ENCODE measurements around the gene FBXO22. TPM values are rescaled to one million over a fixed set of nuclear protein-coding genes. Genes with fewer than 3 reads are reported as not detected.

FBXO22 gene
- total RNA-seq, 2 experiments from 2014 or later: 23.5 to 33.6 TPM

DNA sequence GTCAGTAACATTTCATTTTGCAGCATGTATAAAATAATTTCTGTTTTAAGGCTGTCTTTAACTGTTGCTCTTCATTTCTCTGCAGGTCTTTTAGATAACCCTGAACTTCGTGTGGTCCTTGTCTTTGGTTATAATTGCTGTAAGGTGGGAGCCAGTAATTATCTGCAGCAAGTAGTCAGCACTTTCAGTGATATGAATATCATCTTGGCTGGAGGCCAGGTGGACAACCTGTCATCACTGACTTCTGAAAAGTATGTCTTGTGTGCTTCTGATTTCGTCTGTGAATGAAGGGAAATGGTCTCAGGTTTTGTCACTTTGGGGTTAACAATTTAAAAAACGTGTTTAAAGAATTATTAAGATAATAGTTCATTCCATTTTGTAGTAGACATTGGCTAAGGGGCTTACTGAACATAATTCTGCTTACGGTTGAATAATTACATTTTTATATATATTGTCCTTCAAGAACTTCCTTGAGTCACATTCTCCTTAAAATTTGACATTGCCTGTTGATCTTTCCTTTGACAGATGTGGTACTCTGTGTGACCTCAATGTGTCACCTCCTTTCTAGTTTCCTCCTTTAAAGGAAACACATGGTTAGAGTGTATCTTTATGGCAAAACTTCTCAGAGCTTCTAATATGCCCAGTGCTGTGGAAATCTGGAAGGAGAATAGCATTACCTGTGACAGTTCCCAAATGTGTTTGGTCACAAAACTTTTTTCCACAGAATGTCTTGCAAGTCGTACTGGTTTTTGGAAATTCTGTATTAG lies 26.3 kb downstream of the FBXO22 start:
- H3K36me3 ChIP-seq (ENCODE audit: insufficient read depth, low read length): peaks cover 49% of the 10 kb centered on the region
- no peak for DNase-seq (ENCODE audit: low spot score)
- peaks cover 6% of the 10 kb centered on the region for H3K4me1 ChIP-seq (ENCODE audit: insufficient read depth, low read length, poor library complexity, severe bottlenecking)
- H3K4me2 ChIP-seq (ENCODE audit: low read length): no peak overlapping the region
- H2AFZ ChIP-seq (ENCODE audit: low read length): no peak overlapping the region
- TF ChIP-seq EZH2phosphoT487 (IDR thresholded peaks at IDR 0.05; ENCODE audit: borderline replicate concordance, low read depth, low read length): no peak
- TF ChIP-seq, protein P1, sequence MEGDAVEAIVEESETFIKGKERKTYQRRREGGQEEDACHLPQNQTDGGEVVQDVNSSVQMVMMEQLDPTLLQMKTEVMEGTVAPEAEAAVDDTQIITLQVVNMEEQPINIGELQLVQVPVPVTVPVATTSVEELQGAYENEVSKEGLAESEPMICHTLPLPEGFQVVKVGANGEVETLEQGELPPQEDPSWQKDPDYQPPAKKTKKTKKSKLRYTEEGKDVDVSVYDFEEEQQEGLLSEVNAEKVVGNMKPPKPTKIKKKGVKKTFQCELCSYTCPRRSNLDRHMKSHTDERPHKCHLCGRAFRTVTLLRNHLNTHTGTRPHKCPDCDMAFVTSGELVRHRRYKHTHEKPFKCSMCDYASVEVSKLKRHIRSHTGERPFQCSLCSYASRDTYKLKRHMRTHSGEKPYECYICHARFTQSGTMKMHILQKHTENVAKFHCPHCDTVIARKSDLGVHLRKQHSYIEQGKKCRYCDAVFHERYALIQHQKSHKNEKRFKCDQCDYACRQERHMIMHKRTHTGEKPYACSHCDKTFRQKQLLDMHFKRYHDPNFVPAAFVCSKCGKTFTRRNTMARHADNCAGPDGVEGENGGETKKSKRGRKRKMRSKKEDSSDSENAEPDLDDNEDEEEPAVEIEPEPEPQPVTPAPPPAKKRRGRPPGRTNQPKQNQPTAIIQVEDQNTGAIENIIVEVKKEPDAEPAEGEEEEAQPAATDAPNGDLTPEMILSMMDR (conservative IDR thresholded peaks at IDR 0.05; ENCODE audit: low read length): no peak
- no peak overlapping the region for H3K27ac ChIP-seq (ENCODE audit: low read depth, low read length, poor library complexity, severe bottlenecking)
- BruUV-seq (replicated peaks): no TSS peak
- ChIA-PET POLR2A (interaction anchor here (0.6 to 2.0 kb wide), 3 partner anchors 8 to 11 kb away, joined by 3 to 4 read pairs (median 3); no protein-coding TSS in a partner anchor), CTCF (ENCODE audit: unreplicated experiment) (no interaction called here)
- H3K4me3 ChIP-seq (ENCODE audit: low read depth, low read length, poor library complexity, severe bottlenecking): no peak overlapping the region
- H3K9me3 ChIP-seq (ENCODE audit: low read length): no peaks in the 10 kb centered on the region
- no peaks in the 10 kb centered on the region for H3K9me2 ChIP-seq (ENCODE audit: insufficient read depth, low read length)
- no peaks in the 10 kb centered on the region for H3K79me2 ChIP-seq (ENCODE audit: insufficient read depth, low read depth, low read length)
- intact Hi-C loops (cut with micrococcal nuclease; ENCODE audit: unreplicated experiment): loop anchor here (2.0 to 10.0 kb wide), 2 partner anchors 119 to 205 kb away; a partner anchor contains a TSS
- H4K20me1 ChIP-seq (ENCODE audit: insufficient read depth, low read length): no peaks in the 10 kb centered on the region

DNA sequence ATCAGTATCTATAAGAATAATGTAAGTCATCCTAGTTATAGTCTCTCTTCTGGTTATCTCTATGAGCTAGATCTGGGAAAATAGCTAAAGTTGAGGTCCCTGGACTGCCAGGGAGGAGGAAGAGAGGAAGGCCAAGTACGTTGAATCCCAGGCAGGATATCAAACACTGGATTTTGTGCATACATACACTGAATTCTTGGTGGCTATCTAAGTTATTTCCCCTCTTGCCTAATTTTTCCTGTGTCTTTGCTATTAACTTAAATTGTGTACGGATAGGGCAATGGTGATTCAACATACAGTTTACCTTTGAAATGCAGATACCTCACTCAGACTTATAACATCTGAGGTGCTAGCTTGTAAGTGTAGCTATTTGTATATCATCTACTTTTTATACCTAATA lies 27.2 kb downstream of the FBXO22 start:
- CTCF ChIA-PET (ENCODE audit: unreplicated experiment): no interaction called here
- no peak for DNase-seq (ENCODE audit: low spot score)
- intact Hi-C loops (cut with micrococcal nuclease; ENCODE audit: unreplicated experiment): no loop called here

More for the DNA sequence above, 27.2 kb downstream of the FBXO22 start:
- Histone ChIP-seq H3K9me2 (ENCODE audit: insufficient read depth, low read length) (no peaks in the 10 kb centered on the region), H3K4me3 (ENCODE audit: low read depth, low read length, poor library complexity, severe bottlenecking) (no peak overlapping the region), H3K4me2 (ENCODE audit: low read length) (no peak overlapping the region), H2AFZ (ENCODE audit: low read length) (no peak overlapping the region), H3K27ac (ENCODE audit: low read depth, low read length, poor library complexity, severe bottlenecking) (no peak overlapping the region), H3K79me2 (ENCODE audit: insufficient read depth, low read depth, low read length) (no peaks in the 10 kb centered on the region), H3K4me1 (ENCODE audit: insufficient read depth, low read length, poor library complexity, severe bottlenecking) (peaks cover 6% of the 10 kb centered on the region), H3K9me3 (ENCODE audit: low read length) (no peaks in the 10 kb centered on the region), H4K20me1 (ENCODE audit: insufficient read depth, low read length) (no peaks in the 10 kb centered on the region), H3K36me3 (ENCODE audit: insufficient read depth, low read length) (peaks cover 56% of the 10 kb centered on the region)
- no TSS peak for BruUV-seq (replicated peaks)
- TF ChIP-seq EZH2phosphoT487 (IDR thresholded peaks at IDR 0.05; ENCODE audit: borderline replicate concordance, low read depth, low read length): no peak
- TF ChIP-seq, protein P1 (conservative IDR thresholded peaks at IDR 0.05; ENCODE audit: low read length): no peak
- POLR2A ChIA-PET: interaction anchor here (2.0 kb wide), 1 partner anchor 9 kb away, joined by 4 read pairs; no protein-coding TSS in a partner anchor
